Esophagus muscularis mucosa (tissue), 4 donors: ENCODE measurements around the gene DHRS13.

Experiments
- CTCF ChIP-seq, 3 experiments: fragments of 200-600 bp in 2 of 3; fragments of 450-650 bp in 1 of 3; sonication (generic) in 2 of 3; IDR thresholded peaks; one replicate each; pipeline ENCODE4 v1.5.1; 2017 to 2019; ENCODE audit warnings: antibody characterized with exemption in 3 of 3, mild to moderate bottlenecking in 2 of 3, moderate library complexity in 1 of 3
- EP300 ChIP-seq: sonication (generic); formaldehyde crosslinking; IDR thresholded peaks from one replicate; pipeline ENCODE4 v1.6.1; 2017; ENCODE audit warnings: antibody characterized with exemption
- POLR2A ChIP-seq: fragments of 450-650 bp; IDR thresholded peaks from one replicate; pipeline ENCODE4 v1.6.1; 2017; ENCODE audit warnings: antibody characterized with exemption, moderate library complexity, mild to moderate bottlenecking, low read depth
- POLR2AphosphoS5 ChIP-seq, 2 donors: sonication (generic); formaldehyde crosslinking; IDR thresholded peaks; one replicate each; pipeline ENCODE4 v1.6.1; 2017; ENCODE audit warnings: antibody characterized with exemption in 2 of 2

GRCh38 chr17:28950017-28950751, 47.3 kb upstream of the DHRS13 start:
- no peak for TF ChIP-seq POLR2A
- TF ChIP-seq CTCF (IDR thresholded peaks at IDR 0.05): no peak
- no peak for TF ChIP-seq EP300
- TF ChIP-seq POLR2AphosphoS5 (IDR thresholded peaks at IDR 0.05): no peak
